ENCODE measurements around the gene CDX1.
"Not testable (repeated sequence)": the region's sequence is repeated elsewhere in the genome, so short reads cannot be mapped to it uniquely, and the experiment has no call there.

CDX1 gene

GRCh38 chr5:150233706-150234105 is 67.1 kb downstream of the CDX1 start:
- not testable (repeated sequence) for DNase-seq (ENCODE audit: low read depth)

All from HS-27A (cell line).